ENCODE measurements around the gene SCARB1. TPM values are rescaled to one million over a fixed set of nuclear protein-coding genes. Genes with fewer than 3 reads are reported as not detected.
A peak's percentile ranks its signal among the peaks of the same experiment; 100 is the strongest.

The SCARB1 gene
- total and polyA plus RNA-seq, 9 of the 15 experiments (the other 6 are each of a cell fraction or from before 2014, with no cell fraction given), result 0.56 to 157 (median 52.8) TPM

DNA sequence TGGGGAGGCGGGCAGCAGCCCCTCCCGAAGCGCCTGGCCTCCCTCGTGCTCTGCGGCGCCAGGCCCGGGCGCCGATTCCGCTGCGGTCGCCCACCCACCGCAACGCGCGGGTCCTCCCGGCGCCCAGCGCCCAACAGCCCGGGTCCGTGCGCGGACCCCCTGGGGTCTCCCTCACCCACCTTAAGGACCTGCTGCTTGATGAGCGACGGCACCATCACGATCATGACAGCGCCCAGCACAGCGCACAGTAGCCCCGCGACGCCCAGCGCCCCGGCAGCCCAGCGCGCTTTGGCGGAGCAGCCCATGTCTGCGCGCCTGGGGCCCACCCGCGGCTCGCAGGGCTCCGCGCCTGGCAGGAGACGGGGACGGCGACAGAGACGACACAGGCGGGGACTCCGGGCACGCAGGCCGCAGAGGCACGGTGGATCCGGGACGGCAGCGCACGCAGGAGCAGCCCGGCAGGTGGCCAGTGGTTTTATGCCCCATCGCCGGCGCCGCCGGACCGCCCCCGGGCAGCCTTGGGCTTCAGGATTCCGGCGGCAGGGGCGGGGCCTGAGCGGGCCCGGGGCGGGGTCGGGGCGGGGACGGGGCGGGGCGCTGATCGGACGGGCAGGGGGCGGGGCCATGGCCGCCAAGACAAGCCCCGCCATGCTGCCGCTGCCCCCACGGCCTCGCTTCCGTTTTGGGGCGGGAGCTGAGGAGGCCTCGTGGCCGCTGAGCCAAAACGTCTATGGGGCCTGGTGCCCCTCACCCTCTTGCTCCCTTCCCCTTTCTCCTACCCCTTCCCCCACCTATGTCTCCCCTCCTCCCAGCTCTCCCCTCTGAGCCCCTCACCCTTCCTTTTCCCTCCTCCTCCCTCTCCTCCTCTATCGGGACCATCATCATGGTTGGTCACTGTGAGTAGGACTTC is at the start of gene SCARB1 (continued):
- TF ChIP-seq, protein P1, sequence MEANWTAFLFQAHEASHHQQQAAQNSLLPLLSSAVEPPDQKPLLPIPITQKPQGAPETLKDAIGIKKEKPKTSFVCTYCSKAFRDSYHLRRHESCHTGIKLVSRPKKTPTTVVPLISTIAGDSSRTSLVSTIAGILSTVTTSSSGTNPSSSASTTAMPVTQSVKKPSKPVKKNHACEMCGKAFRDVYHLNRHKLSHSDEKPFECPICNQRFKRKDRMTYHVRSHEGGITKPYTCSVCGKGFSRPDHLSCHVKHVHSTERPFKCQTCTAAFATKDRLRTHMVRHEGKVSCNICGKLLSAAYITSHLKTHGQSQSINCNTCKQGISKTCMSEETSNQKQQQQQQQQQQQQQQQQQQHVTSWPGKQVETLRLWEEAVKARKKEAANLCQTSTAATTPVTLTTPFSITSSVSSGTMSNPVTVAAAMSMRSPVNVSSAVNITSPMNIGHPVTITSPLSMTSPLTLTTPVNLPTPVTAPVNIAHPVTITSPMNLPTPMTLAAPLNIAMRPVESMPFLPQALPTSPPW (CRISPR knock-in tag; IDR thresholded peaks at IDR 0.05), result peak; percentile 70
- TF ChIP-seq NONO (IDR thresholded peaks at IDR 0.05; ENCODE audit: low read depth in 2 of 2, low read length in 1 of 2) (peak; percentile 74 to 76; a peak in 2 of 4 replicates), ZNF408 (CRISPR knock-in tag; IDR thresholded peaks at IDR 0.05; ENCODE audit: low read depth) (no peak), ZSCAN29 (IDR thresholded peaks at IDR 0.05) (no peak), LEF1 (IDR thresholded peaks at IDR 0.05) (no peak; the same call in 1 of the 2 replicates), ESRRB (CRISPR knock-in tag; IDR thresholded peaks at IDR 0.05; ENCODE audit: borderline replicate concordance) (no peak), TBP (optimal IDR thresholded peaks at IDR 0.05; ENCODE audit: low read depth, low read length) (peak; percentile 90), ZNF175 (CRISPR knock-in tag; IDR thresholded peaks at IDR 0.05; ENCODE audit: low read depth) (no peak), DPF2 (IDR thresholded peaks at IDR 0.05) (peak; percentile 79), KDM4B (IDR thresholded peaks at IDR 0.05; ENCODE audit: borderline replicate concordance in 2 of 2, low read depth in 1 of 2) (no peak; a peak in 1 of 4 replicates), XRCC5 (IDR thresholded peaks at IDR 0.05; ENCODE audit: low read depth, low read length) (no peak; the same call in 1 of the 2 replicates), THRAP3 (IDR thresholded peaks at IDR 0.05; ENCODE audit: borderline replicate concordance) (no peak), SUPT5H (IDR thresholded peaks at IDR 0.05) (peak; percentile 85), KAT7 (CRISPR knock-in tag; IDR thresholded peaks at IDR 0.05; ENCODE audit: borderline replicate concordance) (no peak), ZNF282 (CRISPR knock-in tag; IDR thresholded peaks at IDR 0.05) (0 out of 2 replicates have a peak, but pooled peaks have one; percentile 71), RBM14 (IDR thresholded peaks at IDR 0.05; ENCODE audit: borderline replicate concordance, insufficient read depth, low read depth, low read length) (no peak), HES1 (IDR thresholded peaks at IDR 0.05; ENCODE audit: low read depth) (no peak), RBBP5 (IDR thresholded peaks at IDR 0.05; ENCODE audit: borderline replicate concordance, insufficient read depth, low read length, poor library complexity, severe bottlenecking) (peak; percentile 88), POLR2G (IDR thresholded peaks at IDR 0.05; ENCODE audit: low read depth, low read length) (peak; percentile 92), ELF1 (tag; IDR thresholded peaks at IDR 0.05) (no peak), ZNF695 (CRISPR knock-in tag; IDR thresholded peaks at IDR 0.05) (no peak), SMARCC2 (IDR thresholded peaks at IDR 0.05; ENCODE audit: low read depth) (no peak; the same call in 1 of the 2 replicates), SAP30 (IDR thresholded peaks at IDR 0.05; ENCODE audit: borderline replicate concordance, insufficient read depth, low read depth, low read length, poor library complexity, severe bottlenecking) (peak; percentile 77), NFE2L1 (tag; IDR thresholded peaks at IDR 0.05; ENCODE audit: borderline replicate concordance, low read depth) (no peak)
- TF ChIP-seq, protein P2, sequence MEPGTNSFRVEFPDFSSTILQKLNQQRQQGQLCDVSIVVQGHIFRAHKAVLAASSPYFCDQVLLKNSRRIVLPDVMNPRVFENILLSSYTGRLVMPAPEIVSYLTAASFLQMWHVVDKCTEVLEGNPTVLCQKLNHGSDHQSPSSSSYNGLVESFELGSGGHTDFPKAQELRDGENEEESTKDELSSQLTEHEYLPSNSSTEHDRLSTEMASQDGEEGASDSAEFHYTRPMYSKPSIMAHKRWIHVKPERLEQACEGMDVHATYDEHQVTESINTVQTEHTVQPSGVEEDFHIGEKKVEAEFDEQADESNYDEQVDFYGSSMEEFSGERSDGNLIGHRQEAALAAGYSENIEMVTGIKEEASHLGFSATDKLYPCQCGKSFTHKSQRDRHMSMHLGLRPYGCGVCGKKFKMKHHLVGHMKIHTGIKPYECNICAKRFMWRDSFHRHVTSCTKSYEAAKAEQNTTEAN (CRISPR knock-in tag; IDR thresholded peaks at IDR 0.05), result no peak
